Measurements from ENCODE around the gene VOPP1. TPM values are rescaled to one million over a fixed set of nuclear protein-coding genes. Genes with fewer than 3 reads are reported as not detected.

The VOPP1 gene
- total and polyA plus RNA-seq, 5 donors from 2014 or later: 40.3 to 128 (median 60.9) TPM

DNA sequence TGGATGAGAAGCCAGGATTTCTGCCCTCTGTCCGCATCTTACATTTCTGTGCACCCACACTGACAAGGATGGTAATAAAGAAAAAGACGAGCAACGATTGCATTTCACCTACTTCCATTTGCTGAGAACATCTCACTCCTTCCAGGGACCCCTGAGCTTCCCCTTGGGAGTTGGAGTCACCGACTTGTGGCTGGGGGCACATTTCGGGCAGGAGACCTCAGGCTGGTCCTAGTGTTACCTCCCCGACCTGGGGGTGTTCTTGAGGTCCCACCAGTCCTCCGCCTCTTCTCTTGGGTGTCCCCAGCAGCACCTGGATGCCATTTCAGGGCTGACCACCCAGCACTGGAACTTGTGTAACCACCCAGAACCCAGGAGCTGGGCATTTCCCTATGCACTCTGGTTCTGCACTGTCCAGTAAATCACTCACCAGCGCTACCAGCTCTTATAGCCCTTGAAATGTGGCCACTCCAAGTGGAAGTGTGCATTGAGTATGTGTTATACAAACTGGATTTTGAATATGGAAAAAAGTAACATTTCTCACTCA, 122.2 kb downstream of the VOPP1 start:
- Mint-ChIP-seq H3K4me1 (peaks cover 25 to 59% (median 39%) of the 10 kb centered on the region in 4 donors), H3K4me3 (no peak overlapping the region)

DNA sequence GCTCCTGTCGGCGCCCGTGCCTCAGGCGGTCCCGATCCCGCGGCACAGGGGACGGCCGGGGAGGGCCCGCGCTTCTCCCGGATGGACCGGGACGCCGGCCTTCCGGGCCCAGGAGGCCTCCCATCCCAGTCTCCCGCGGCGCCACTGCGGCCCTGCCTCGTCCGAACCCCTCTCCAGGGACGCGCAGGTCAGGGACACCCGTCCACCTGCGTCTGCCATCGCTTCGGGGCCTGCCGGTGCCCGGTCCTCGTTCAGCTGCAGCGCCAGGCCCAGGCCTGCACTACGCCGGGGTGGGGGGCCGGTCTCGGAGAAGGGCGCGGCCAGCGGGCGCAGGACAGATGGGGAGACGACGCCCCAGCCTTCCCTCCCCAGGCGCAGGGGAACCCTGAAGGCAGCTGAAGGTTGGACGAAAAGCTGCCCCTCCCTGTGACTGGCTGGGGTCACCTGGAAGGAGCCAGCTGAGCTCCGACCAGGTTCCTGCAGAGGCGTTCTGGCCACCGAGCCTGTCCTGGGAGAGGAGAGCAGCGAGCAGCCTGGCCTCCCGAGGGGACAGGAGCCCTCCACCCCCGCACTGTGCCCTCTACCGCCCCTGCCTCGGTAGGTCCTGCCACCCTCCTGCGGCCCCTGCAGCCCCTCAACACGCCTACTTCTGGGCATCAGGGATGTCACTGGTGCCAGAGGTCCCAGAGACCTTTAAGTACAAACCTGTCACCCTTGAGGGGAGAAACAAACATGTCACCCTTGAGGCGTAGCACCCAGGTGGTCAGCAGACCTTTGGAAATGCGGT, 122.9 kb downstream of the VOPP1 start:
- H3K36me3 Mint-ChIP-seq: peaks cover 21% of the 10 kb centered on the region
- Histone ChIP-seq H3K4me1 (ENCODE audit: control insufficient read depth, insufficient read depth, low read length, poor library complexity, severe bottlenecking) (peaks cover 7% of the 10 kb centered on the region), H3K36me3 (ENCODE audit: control insufficient read depth, insufficient read depth, low read length) (no peaks in the 10 kb centered on the region), H3K9me3 (ENCODE audit: control insufficient read depth in 2 of 2, low read length in 2 of 2) (no peaks in the 10 kb centered on the region), H3K27ac (ENCODE audit: insufficient read depth, low read length, poor library complexity, severe bottlenecking) (no peak overlapping the region), H3K27me3 (ENCODE audit: control insufficient read depth, insufficient read depth, low read length) (no peaks in the 10 kb centered on the region), H3K4me3 (ENCODE audit: low read depth, low read length) (no peak overlapping the region)
- H3K4me3 Mint-ChIP-seq: no peak overlapping the region
- DNase-seq (no peak), ATAC-seq (ENCODE audit: low read depth in 2 of 2) (no peak)
- H3K27me3 Mint-ChIP-seq: no peaks in the 10 kb centered on the region
- peaks cover 0 to 4% (median 0%) of the 10 kb centered on the region in 7 donors for H3K9me3 Mint-ChIP-seq
- H3K4me1 Mint-ChIP-seq: peaks cover 25 to 59% (median 37%) of the 10 kb centered on the region in 4 donors
- peak overlapping the region in 1 of 3 donors; percentile 29 for H3K27ac Mint-ChIP-seq

More for the DNA sequence above, 122.2 kb downstream of the VOPP1 start:
- Histone ChIP-seq H3K4me1 (ENCODE audit: control insufficient read depth, insufficient read depth, low read length, poor library complexity, severe bottlenecking) (peaks cover 7% of the 10 kb centered on the region), H3K27ac (ENCODE audit: insufficient read depth, low read length, poor library complexity, severe bottlenecking) (no peak overlapping the region), H3K36me3 (ENCODE audit: control insufficient read depth, insufficient read depth, low read length) (no peaks in the 10 kb centered on the region), H3K27me3 (ENCODE audit: control insufficient read depth, insufficient read depth, low read length) (no peaks in the 10 kb centered on the region), H3K9me3 (ENCODE audit: control insufficient read depth in 2 of 2, low read length in 2 of 2) (no peaks in the 10 kb centered on the region), H3K4me3 (ENCODE audit: low read depth, low read length) (no peak overlapping the region)
- ATAC-seq (ENCODE audit: low read depth in 2 of 2): no peak
- Mint-ChIP-seq H3K9me3 (peaks cover 0 to 4% (median 0%) of the 10 kb centered on the region in 7 donors), H3K27me3 (no peaks in the 10 kb centered on the region), H3K27ac (peak overlapping the region; percentile 29 to 79 (median 74)), H3K36me3 (peaks cover 20% of the 10 kb centered on the region)
- DNase-seq: no peak

DNA sequence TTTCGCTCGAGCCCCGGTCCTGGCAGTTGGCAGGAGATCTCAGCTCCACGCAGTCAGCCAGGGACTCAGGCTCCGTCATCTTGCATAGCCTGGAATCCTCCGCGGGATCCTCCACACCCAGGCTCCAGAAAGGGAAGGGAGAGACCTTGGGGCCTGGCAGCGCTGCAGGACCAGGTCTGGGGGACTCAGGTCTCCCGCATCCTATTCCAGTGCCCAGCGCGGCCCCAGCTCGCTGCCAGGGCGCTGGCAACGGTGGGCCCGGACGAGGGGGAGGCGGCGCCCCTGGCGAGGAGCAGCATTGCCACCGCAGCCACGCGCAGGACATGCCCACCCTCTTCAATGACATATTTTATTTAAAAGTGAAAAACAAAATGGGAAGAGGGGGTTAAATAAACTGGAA, 123.8 kb downstream of the VOPP1 start:
- Mint-ChIP-seq H3K27me3 (no peaks in the 10 kb centered on the region), H3K4me1 (peaks cover 25 to 58% (median 37%) of the 10 kb centered on the region in 4 donors), H3K9me3 (peaks cover 0 to 4% (median 0%) of the 10 kb centered on the region in 7 donors), H3K36me3 (peaks cover 21% of the 10 kb centered on the region), H3K27ac (no peak overlapping the region), H3K4me3 (no peak overlapping the region)
- no peaks in the 10 kb centered on the region for H3K27me3 ChIP-seq (ENCODE audit: control insufficient read depth, insufficient read depth, low read length)
- no peak overlapping the region for H3K27ac ChIP-seq (ENCODE audit: insufficient read depth, low read length, poor library complexity, severe bottlenecking)
- no peaks in the 10 kb centered on the region for H3K9me3 ChIP-seq (ENCODE audit: control insufficient read depth in 2 of 2, low read length in 2 of 2)
- H3K4me1 ChIP-seq (ENCODE audit: control insufficient read depth, insufficient read depth, low read length, poor library complexity, severe bottlenecking): peaks cover 7% of the 10 kb centered on the region
- no peak overlapping the region for H3K4me3 ChIP-seq (ENCODE audit: low read depth, low read length)
- H3K36me3 ChIP-seq (ENCODE audit: control insufficient read depth, insufficient read depth, low read length): no peaks in the 10 kb centered on the region
- no peak for ATAC-seq (ENCODE audit: low read depth in 2 of 2)
- DNase-seq: no peak

DNA sequence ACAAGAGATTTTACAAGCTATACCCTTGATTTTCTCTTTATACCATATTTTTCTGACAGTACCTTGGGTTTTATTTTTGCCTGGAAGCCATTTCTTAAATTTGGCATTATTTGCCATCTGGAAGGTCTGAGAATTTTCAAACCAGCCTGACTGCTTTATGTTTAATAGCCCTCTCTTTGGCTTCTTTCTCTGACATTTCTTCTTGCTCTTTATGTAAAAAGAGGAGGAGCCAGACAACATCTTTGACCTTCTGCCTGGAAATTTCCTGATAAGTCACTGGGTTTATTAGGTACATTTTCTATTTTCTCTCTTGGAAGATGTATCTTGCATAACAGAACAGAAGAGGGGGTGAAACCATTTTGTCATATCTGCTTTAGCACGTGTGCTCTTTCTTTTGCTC, 127.5 kb downstream of the VOPP1 start:
- Histone ChIP-seq H3K27ac (ENCODE audit: insufficient read depth, low read length, poor library complexity, severe bottlenecking) (no peak overlapping the region), H3K4me1 (ENCODE audit: control insufficient read depth, insufficient read depth, low read length, poor library complexity, severe bottlenecking) (peaks cover 7% of the 10 kb centered on the region), H3K27me3 (ENCODE audit: control insufficient read depth, insufficient read depth, low read length) (no peaks in the 10 kb centered on the region), H3K36me3 (ENCODE audit: control insufficient read depth, insufficient read depth, low read length) (no peaks in the 10 kb centered on the region), H3K4me3 (ENCODE audit: low read depth, low read length) (no peak overlapping the region), H3K9me3 (ENCODE audit: control insufficient read depth in 2 of 2, low read length in 2 of 2) (no peaks in the 10 kb centered on the region)
- no peak for ATAC-seq (ENCODE audit: low read depth in 2 of 2)
- Mint-ChIP-seq H3K27ac (peak overlapping the region; percentile 28 to 57 (median 39)), H3K27me3 (no peaks in the 10 kb centered on the region), H3K4me1 (peaks cover 20 to 47% (median 32%) of the 10 kb centered on the region in 4 donors), H3K4me3 (no peak overlapping the region), H3K9me3 (peaks cover 0 to 4% (median 0%) of the 10 kb centered on the region in 7 donors), H3K36me3 (peaks cover 11% of the 10 kb centered on the region)
- no peak for DNase-seq

DNA sequence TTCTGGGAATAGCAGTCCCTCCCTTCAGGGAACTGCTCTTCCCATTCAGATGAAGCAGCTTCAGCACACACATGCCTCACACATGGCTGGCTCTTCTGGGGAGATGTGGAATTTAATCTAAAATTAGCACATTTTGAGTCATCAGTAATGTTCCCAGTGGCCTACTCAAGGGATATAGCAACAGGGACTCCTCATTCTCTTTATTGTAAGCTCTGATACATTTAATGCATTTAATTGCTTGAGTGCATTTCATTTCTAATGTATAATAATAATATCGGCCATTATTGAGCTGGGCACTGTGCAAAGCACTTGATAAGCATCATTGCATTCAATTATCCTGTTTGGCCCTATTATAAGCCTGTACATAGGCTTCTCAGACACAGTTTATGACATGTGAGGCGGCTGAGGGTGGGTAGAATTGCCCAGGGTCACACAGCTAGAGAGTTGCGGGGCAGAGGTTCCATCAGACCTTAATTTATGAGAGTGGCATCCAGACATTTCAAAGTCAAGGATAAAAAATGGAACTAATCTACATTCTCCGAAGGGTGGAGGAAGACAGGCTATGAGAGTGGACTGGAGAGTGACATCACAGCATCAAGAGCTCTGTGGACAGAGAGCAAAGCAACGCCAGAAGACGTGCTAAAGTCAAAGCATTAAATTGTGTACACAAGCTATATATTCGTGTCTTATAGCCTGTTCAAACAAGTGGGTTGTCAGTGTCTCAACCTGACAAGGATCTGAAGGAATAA, 130.4 kb downstream of the VOPP1 start:
- no peaks in the 10 kb centered on the region for H3K27me3 ChIP-seq (ENCODE audit: control insufficient read depth, insufficient read depth, low read length)
- no peaks in the 10 kb centered on the region for H3K9me3 ChIP-seq (ENCODE audit: control insufficient read depth in 2 of 2, low read length in 2 of 2)
- ATAC-seq (ENCODE audit: low read depth in 2 of 2) (no peak), DNase-seq (no peak)
- Mint-ChIP-seq H3K27me3 (no peaks in the 10 kb centered on the region), H3K4me1 (peaks cover 10 to 61% (median 43%) of the 10 kb centered on the region in 4 donors), H3K4me3 (no peak overlapping the region), H3K36me3 (peaks cover 13% of the 10 kb centered on the region), H3K27ac (peak overlapping the region in 2 of 3 donors; percentile 20 to 39), H3K9me3 (peaks cover 0 to 4% (median 0%) of the 10 kb centered on the region in 7 donors)
- no peak overlapping the region for H3K27ac ChIP-seq (ENCODE audit: insufficient read depth, low read length, poor library complexity, severe bottlenecking)
- no peak overlapping the region for H3K4me3 ChIP-seq (ENCODE audit: low read depth, low read length)
- no peaks in the 10 kb centered on the region for H3K36me3 ChIP-seq (ENCODE audit: control insufficient read depth, insufficient read depth, low read length)
- H3K4me1 ChIP-seq (ENCODE audit: control insufficient read depth, insufficient read depth, low read length, poor library complexity, severe bottlenecking): peaks cover 7% of the 10 kb centered on the region

DNA sequence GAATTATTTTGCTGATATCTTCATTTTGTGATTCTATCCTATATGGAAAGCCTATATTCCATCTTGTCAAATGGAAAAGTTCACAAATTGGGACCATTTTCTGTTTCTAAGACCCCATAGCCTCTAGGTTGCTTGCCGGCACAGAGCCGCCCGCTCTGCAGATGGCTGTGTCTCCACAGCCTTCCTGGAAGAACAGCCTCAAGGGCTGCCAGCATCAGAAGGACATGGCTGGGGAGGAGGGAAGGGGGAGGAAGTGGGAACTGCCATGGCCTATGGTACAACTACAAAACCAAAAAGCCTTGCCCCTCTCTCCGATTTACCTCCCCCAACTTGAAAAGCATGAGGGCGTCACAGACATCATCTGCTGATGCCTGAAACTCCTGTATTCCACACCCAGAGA, 131.3 kb downstream of the VOPP1 start:
- Mint-ChIP-seq H3K27me3 (no peaks in the 10 kb centered on the region), H3K27ac (peak overlapping the region in 1 of 3 donors; percentile 77), H3K36me3 (peaks cover 12% of the 10 kb centered on the region), H3K4me1 (peaks cover 6 to 61% (median 39%) of the 10 kb centered on the region in 4 donors), H3K9me3 (peaks cover 0 to 4% (median 0%) of the 10 kb centered on the region in 7 donors), H3K4me3 (no peak overlapping the region)
- H3K36me3 ChIP-seq (ENCODE audit: control insufficient read depth, insufficient read depth, low read length): no peaks in the 10 kb centered on the region
- no peaks in the 10 kb centered on the region for H3K9me3 ChIP-seq (ENCODE audit: control insufficient read depth in 2 of 2, low read length in 2 of 2)
- peaks cover 3% of the 10 kb centered on the region for H3K4me1 ChIP-seq (ENCODE audit: control insufficient read depth, insufficient read depth, low read length, poor library complexity, severe bottlenecking)
- DNase-seq (no peak), ATAC-seq (ENCODE audit: low read depth in 2 of 2) (no peak)
- no peak overlapping the region for H3K4me3 ChIP-seq (ENCODE audit: low read depth, low read length)
- no peak overlapping the region for H3K27ac ChIP-seq (ENCODE audit: insufficient read depth, low read length, poor library complexity, severe bottlenecking)
- no peaks in the 10 kb centered on the region for H3K27me3 ChIP-seq (ENCODE audit: control insufficient read depth, insufficient read depth, low read length)

DNA sequence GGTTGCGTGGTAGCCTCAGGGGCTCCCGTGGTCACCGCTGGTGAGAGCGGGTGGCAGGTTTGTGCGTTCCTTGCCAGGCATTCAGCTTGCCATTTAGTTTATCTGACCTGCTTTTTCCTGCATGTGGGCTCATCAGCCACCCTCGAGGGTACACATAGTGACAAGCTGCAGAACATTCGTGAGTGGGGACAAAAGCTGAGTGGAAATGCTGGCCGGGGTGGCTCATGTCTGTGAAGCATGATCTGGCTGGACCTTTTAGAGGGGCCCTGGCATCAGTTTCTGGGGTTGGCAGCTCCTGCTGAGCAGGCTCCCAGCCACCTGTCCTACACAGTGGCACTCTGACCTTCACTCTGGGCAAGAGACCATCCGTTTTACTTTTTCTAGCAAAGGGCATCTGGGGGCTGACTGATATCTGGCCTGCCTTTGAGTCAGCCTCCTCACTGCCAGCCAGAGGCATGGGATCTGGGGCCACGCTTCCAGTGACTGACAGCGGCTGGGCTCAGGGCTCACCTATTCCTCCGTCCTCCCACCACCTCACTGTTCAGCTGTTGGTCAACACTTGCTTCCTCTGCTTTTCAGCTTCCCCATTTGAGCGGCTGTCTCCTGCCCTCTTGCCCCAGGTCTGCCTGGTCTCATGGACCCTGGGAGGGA, 132.1 kb downstream of the VOPP1 start:
- ATAC-seq (ENCODE audit: low read depth in 2 of 2) (no peak), DNase-seq (no peak)
- Mint-ChIP-seq H3K9me3 (peaks cover 0 to 2% (median 0%) of the 10 kb centered on the region in 7 donors), H3K4me3 (no peak overlapping the region), H3K36me3 (peaks cover 9% of the 10 kb centered on the region), H3K27ac (peak overlapping the region in 2 of 3 donors; percentile 77 to 92), H3K4me1 (peaks cover under 1 to 60% (median 35%) of the 10 kb centered on the region in 4 donors), H3K27me3 (no peaks in the 10 kb centered on the region)
- Histone ChIP-seq H3K4me1 (ENCODE audit: control insufficient read depth, insufficient read depth, low read length, poor library complexity, severe bottlenecking) (peaks cover 9% of the 10 kb centered on the region), H3K27me3 (ENCODE audit: control insufficient read depth, insufficient read depth, low read length) (no peaks in the 10 kb centered on the region), H3K27ac (ENCODE audit: insufficient read depth, low read length, poor library complexity, severe bottlenecking) (no peak overlapping the region), H3K36me3 (ENCODE audit: control insufficient read depth, insufficient read depth, low read length) (no peaks in the 10 kb centered on the region), H3K4me3 (ENCODE audit: low read depth, low read length) (no peak overlapping the region), H3K9me3 (ENCODE audit: control insufficient read depth in 2 of 2, low read length in 2 of 2) (no peaks in the 10 kb centered on the region)

Measured in CD4-positive, CD25-positive, alpha-beta regulatory T cell (primary cell).